Stimulated activated CD8-positive, alpha-beta memory T cell treated with anti-CD3 and anti-CD28 coated beads, Interleukin-12 subunit alpha, Interleukin-12 subunit beta, amount 100 ng/mL, for 4 hours (primary cell): ENCODE measurements around the gene BIRC3.

ENCODE experiments used
- DNase-seq: peaks from one replicate; pipeline ENCODE4 v3.0.0-alpha.2; 2020; ENCODE audit warnings: low read depth

The BIRC3 gene

GRCh38 chr11:102375720-102376399, 58.6 kb downstream of the BIRC3 start:
- DNase-seq = no peak

GRCh38 chr11:102377891-102378290, 60.6 kb downstream of the BIRC3 start:
- no peak for DNase-seq

- DNase-seq = no peak
These were observed 61.5 kb downstream of the BIRC3 start for GRCh38 chr11:102378818-102379217.

GRCh38 chr11:102382384-102382783, 65.1 kb downstream of the BIRC3 start:
- DNase-seq = no peak

GRCh38 chr11:102383839-102384238, 66.6 kb downstream of the BIRC3 start:
- no peak for DNase-seq

GRCh38 chr11:102384419-102385079, 67.3 kb downstream of the BIRC3 start:
- no peak for DNase-seq

- no peak for DNase-seq
These were observed 68.1 kb downstream of the BIRC3 start for GRCh38 chr11:102385085-102386007.

- DNase-seq = no peak
These were observed 69.0 kb downstream of the BIRC3 start for GRCh38 chr11:102386136-102386734.

- no peak for DNase-seq
These were observed 69.9 kb downstream of the BIRC3 start for GRCh38 chr11:102387043-102387781.
